ENCODE data around the gene CLEC1B. TPM values are rescaled to one million over a fixed set of nuclear protein-coding genes. Genes with fewer than 3 reads are reported as not detected.
A peak's percentile ranks its signal among the peaks of the same experiment; 100 is the strongest.

The CLEC1B gene
- not detected in 2 replicates for total RNA-seq (2011; cell fraction: chromatin; rRNA removed; ENCODE audit: low replicate concordance)
- total RNA-seq (2011; cell fraction: nucleolus; rRNA removed): not detected in 2 replicates
- not detected in 2 replicates for total RNA-seq (2011; cell fraction: nucleoplasm; rRNA removed)
- total RNA-seq (2014; rRNA removed) (not detected in 2 replicates), total RNA-seq (2014; rRNA removed; fragmentation: Illumina TruSeq; extraction: Trizol) (not detected in 2 replicates), total RNA-seq (2015; rRNA removed; fragmentation: Illumina TruSeq; extraction: Trizol) (not detected in 2 replicates), total RNA-seq (2021) (not detected in 2 replicates), polyA plus RNA-seq (2011; rRNA removed) (not detected in 2 replicates), polyA plus RNA-seq (2014; fragmentation: Illumina TruSeq; extraction: Trizol) (not detected in 2 replicates), polyA plus RNA-seq (2014; fragmentation: Nextera tagmentation; extraction: Ambion mirVana) (not detected), polyA plus RNA-seq (2014; rRNA removed) (not detected in 2 replicates), polyA minus RNA-seq (2011; rRNA and poly(A)+ RNA removed) (not detected in 2 replicates), Bru-seq, nascent RNA (percentile 5 among the genes with signal in this experiment), BruChase-seq, experiment 1, labeled RNA remaining after a 2-hour chase (percentile 2 among the genes with signal in this experiment), BruChase-seq, experiment 2, labeled RNA remaining after a 6-hour chase (not detected)
- polyA plus RNA-seq (2011; cell fraction: cytosol; rRNA removed): not detected in 2 replicates
- not detected in 2 replicates for polyA plus RNA-seq (2011; cell fraction: nucleus; rRNA removed)
- not detected in 2 replicates for polyA plus RNA-seq (2012)
- not detected in 2 replicates for polyA minus RNA-seq (2011; cell fraction: cytosol; rRNA and poly(A)+ RNA removed)
- polyA minus RNA-seq (2011; cell fraction: nucleus; rRNA and poly(A)+ RNA removed): not detected in 2 replicates
- long read RNA-seq, experiment 1: 0 reads
- long read RNA-seq, experiment 2: 0 reads
- long read RNA-seq, experiment 3: 0 reads

DNA sequence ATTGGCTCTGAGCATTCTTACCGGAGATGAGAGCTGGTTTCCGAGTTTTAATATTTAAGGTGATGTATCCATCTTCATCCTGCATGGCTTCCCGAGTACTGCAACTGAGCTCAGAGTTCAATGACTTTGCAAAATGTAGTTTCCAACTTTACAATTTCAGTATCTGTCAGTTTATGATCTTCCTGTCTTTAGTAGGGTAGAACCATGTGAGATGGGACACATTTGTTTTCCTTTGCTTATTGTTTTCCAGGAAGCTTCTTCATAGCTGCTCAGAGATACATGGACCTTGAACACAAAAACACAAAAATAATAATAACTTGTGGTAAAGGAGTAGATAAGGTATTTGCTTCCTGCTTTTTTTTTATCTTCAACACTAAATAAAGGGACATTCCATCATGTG lies at the start of gene CLEC1B:
CLEC1B (minus strand) TSS at position 106 of the 400 bp plus-strand sequence; CDS start at position 85, 21 bp downstream.
- no peak within 1 kb of the TSS for H3K4me3 ChIP-seq
- in situ Hi-C loops (cut with MboI) (no loop called here), intact Hi-C loops (cut with micrococcal nuclease) (loop anchor here (10.0 kb wide), 1 partner anchor 64 kb away; the partner anchor contains the start of gene CLEC2A)
- no peaks in the 10 kb centered on the region for H3K9me3 ChIP-seq (replicated peaks; ENCODE audit: control insufficient read depth, insufficient read depth, low read depth, low read length)
- no peaks in the 10 kb centered on the region for H3K36me3 ChIP-seq (ENCODE audit: control insufficient read depth, insufficient read depth, low read length)
- CTCF ChIA-PET (ENCODE audit: low intra/inter-chr PET ratio): no interaction called here
- POLR2A ChIA-PET: no interaction called here
- no peak within 1 kb of the TSS for H3K9ac ChIP-seq (ENCODE audit: insufficient read depth in 1 of 2, low read depth in 2 of 2, low read length in 2 of 2)
- H3K27me3 ChIP-seq (ENCODE audit: control insufficient read depth in 2 of 2, insufficient read depth in 2 of 2, low read length in 2 of 2): no peaks in the 10 kb centered on the region
- H4K20me1 ChIP-seq (replicated peaks; ENCODE audit: control insufficient read depth, insufficient read depth, low read length): no peaks in the 10 kb centered on the region
- ATAC-seq (no peak), DNase-seq (ENCODE audit: extremely low read depth in 1 of 4, low spot score in 3 of 4) (no peak), FAIRE-seq (no peak)
- WGBS (ENCODE audit: insufficient coverage, low coverage, missing lambda C conversion rate): 0% methylated on average over 3 of the region's 3 CpGs
- no peak within 1 kb of the TSS for H2AFZ ChIP-seq (ENCODE audit: low read depth, low read length)
- H3K9me1 ChIP-seq (ENCODE audit: control insufficient read depth, insufficient read depth, low read length): no peaks in the 10 kb centered on the region
- H3K4me1 ChIP-seq (replicated peaks in 1 of 2; ENCODE audit: control insufficient read depth in 2 of 2, insufficient read depth in 2 of 2, low read length in 2 of 2): no peaks in the 10 kb centered on the region
- BruUV-seq (replicated peaks): no TSS peak
- no peak within 1 kb of the TSS for H3K4me2 ChIP-seq (ENCODE audit: insufficient read depth, low read length)
- no peak within 1 kb of the TSS for H3K27ac ChIP-seq (ENCODE audit: extremely low read depth, low read depth, low read length)
- no peaks in the 10 kb centered on the region for H3K79me2 ChIP-seq (ENCODE audit: control insufficient read depth, insufficient read depth, low read length)
- TF ChIP-seq CC2D1A (IDR thresholded peaks at IDR 0.05) (no peak), HDAC8 (tag; IDR thresholded peaks at IDR 0.05) (no peak), MAFG (tag; conservative IDR thresholded peaks at IDR 0.05) (peak; percentile 52), POLR2AphosphoS5 (IDR thresholded peaks at IDR 0.05; ENCODE audit: control insufficient read depth, insufficient read depth, low read depth, low read length) (no peak), NCOA1 (IDR thresholded peaks at IDR 0.05; ENCODE audit: low read depth) (no peak), GATA2 (CRISPR knock-in tag; IDR thresholded peaks at IDR 0.05) (no peak)
- TF ChIP-seq, protein P1, sequence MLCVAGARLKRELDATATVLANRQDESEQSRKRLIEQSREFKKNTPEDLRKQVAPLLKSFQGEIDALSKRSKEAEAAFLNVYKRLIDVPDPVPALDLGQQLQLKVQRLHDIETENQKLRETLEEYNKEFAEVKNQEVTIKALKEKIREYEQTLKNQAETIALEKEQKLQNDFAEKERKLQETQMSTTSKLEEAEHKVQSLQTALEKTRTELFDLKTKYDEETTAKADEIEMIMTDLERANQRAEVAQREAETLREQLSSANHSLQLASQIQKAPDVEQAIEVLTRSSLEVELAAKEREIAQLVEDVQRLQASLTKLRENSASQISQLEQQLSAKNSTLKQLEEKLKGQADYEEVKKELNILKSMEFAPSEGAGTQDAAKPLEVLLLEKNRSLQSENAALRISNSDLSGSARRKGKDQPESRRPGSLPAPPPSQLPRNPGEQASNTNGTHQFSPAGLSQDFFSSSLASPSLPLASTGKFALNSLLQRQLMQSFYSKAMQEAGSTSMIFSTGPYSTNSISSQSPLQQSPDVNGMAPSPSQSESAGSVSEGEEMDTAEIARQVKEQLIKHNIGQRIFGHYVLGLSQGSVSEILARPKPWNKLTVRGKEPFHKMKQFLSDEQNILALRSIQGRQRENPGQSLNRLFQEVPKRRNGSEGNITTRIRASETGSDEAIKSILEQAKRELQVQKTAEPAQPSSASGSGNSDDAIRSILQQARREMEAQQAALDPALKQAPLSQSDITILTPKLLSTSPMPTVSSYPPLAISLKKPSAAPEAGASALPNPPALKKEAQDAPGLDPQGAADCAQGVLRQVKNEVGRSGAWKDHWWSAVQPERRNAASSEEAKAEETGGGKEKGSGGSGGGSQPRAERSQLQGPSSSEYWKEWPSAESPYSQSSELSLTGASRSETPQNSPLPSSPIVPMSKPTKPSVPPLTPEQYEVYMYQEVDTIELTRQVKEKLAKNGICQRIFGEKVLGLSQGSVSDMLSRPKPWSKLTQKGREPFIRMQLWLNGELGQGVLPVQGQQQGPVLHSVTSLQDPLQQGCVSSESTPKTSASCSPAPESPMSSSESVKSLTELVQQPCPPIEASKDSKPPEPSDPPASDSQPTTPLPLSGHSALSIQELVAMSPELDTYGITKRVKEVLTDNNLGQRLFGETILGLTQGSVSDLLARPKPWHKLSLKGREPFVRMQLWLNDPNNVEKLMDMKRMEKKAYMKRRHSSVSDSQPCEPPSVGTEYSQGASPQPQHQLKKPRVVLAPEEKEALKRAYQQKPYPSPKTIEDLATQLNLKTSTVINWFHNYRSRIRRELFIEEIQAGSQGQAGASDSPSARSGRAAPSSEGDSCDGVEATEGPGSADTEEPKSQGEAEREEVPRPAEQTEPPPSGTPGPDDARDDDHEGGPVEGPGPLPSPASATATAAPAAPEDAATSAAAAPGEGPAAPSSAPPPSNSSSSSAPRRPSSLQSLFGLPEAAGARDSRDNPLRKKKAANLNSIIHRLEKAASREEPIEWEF (CRISPR knock-in tag; IDR thresholded peaks at IDR 0.05): no peak
